HG03354 (cell line): Measurements from ENCODE around the gene CHRD.

ENCODE experiments used
- ATAC-seq: cut with Tn5 transposase; IDR thresholded peaks from one replicate; pipeline ENCODE4 v1.9.1; 2021; ENCODE audit warnings: mild to moderate bottlenecking; ENCODE audit not compliant: unreplicated experiment, poor library complexity, severe bottlenecking

CHRD gene

DNA sequence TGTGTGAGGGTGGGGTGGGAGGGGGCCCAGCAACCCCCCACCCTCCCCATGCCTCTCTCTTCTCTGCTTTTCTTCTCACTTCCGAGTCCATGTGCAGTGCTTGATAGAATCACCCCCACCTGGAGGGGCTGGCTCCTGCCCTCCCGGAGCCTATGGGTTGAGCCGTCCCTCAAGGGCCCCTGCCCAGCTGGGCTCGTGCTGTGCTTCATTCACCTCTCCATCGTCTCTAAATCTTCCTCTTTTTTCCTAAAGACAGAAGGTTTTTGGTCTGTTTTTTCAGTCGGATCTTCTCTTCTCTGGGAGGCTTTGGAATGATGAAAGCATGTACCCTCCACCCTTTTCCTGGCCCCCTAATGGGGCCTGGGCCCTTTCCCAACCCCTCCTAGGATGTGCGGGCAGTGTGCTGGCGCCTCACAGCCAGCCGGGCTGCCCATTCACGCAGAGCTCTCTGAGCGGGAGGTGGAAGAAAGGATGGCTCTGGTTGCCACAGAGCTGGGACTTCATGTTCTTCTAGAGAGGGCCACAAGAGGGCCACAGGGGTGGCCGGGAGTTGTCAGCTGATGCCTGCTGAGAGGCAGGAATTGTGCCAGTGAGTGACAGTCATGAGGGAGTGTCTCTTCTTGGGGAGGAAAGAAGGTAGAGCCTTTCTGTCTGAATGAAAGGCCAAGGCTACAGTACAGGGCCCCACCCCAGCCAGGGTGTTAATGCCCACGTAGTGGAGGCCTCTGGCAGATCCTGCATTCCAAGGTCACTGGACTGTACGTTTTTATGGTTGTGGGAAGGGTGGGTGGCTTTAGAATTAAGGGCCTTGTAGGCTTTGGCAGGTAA is 34.3 kb upstream of the CHRD start:
- no peak for ATAC-seq

DNA sequence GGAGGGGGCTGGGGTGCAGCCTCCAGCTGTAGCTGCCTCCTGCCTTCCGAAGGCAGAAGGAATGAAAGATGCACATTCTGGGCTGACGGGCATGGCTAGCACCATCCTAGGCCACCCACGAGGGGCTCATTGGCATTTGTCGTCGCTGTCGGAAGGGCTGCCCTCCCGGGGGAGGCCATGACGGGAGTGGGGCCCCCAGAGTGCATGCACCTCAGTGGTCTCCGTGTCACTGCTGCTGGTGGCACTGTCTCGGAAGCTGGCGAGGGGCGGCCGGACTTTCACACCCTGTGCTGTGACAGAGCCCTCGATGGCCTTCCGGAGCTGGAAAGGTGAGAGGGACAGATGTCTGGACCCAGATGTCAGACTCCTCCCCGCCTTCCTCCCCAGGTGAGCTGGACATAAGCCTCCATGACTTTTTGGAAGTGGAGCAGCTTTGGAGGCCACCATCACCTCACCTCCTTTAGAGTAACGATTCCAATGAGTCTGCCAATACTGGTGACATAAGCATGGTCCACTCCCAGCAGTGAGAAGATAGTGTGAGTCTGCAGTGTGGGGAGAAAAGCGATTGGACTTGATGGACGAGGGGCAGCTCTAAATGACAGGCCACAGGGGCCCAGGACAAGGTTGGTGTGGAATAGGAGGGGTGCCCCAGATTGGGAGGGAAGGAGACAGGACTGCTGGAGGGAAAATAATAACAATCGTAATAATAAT is 33.2 kb upstream of the CHRD start:
- no peak for ATAC-seq

DNA sequence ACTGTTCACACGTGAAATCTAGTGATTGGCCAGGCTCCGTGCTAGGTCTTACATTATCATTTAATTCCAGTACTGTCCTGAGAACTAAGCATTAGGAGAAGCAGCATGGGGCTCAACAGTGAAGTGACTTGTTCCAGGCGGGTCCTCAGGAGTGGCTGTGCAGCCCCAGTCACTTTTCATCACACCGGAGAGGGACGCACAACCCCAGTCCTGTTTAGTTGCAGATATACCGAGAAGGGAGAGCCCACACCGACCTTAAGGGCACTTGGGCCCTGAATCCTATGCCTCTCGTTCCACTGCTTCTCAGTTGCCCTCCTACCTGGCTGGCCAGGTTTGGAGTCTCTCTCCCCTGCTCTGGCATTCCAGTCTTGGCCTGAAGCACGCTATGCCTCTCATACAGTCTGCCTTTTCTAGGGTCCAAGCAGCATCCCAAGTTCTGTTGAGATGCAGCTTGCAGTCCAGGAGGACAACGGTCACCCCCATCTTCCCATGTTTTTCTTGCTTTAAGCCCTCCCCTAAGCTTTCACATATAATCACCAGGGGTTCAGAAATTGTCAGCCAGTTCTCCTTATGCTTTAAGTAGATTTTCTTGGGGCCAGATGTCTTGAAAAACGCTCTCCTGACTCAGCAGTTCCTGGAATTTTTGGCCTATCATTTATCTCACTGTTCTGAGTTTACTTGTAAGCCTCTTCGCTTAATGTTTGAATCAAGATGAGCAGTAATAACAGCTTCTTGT is 32.4 kb upstream of the CHRD start:
- ATAC-seq = no peak

- ATAC-seq = no peak
Measured at GRCh38 chr3:184348057-184348382, 31.8 kb upstream of the CHRD start.

DNA sequence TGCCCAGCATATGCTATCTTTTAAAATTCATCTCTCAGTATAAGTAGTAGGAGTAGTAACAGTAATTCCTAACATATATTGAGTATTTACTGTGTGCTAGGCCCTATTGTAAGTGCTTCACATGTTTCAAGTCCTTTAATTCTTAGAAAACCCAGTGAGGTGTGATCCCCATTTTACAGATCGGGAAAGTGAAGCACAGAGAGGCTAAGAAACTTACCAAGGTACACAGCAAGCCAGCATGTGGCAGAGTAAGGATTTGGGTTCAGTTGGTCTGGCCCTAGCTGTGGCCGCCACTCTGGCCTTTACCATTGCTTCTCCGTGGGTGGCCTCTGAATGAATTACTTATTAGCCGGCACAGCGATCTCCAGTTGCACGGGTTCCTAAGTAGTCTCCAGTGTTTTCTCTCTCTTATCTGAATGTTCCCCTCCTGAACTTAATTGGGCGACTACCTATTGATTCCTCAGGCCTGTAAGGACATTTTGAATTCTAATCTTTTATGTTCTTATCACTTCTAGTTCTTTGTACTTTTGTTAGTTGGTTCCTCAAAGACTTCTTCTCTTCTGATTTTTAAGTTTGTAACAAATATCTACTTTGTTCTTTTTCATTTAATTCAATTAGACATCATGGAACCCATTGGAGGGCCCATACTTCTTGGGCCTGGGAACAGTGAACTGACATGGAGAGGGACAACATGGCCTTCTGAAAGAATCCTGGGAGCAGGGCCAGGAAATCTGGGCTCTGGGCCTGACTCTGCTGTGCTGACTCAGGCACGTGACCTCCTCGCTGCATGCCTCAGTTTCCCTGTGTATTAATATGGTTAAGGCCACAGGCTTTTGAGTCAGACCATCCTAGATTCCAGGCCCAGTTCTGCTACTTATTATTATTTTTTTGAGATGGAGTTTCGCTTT is 30.0 kb upstream of the CHRD start:
- no peak for ATAC-seq

DNA sequence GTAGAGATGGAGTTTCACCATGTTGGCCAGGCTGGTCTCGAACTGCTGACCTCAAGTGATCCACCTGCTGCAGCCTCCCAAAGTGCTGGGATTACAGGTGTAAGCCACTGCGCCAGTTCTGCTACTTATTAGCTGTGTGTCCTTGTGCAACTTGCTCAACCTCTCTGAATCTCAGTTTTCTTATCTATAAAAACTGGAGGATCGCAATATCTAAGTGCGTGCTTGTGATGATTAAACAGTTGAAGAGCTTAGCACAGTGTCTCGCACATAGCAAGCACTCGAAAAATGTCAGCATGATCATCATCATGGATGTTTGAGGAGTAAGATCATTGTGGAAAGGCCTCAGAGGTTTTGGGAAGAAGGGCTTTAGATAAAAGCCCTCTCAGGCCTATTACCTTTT is 29.2 kb upstream of the CHRD start:
- ATAC-seq = no peak

GRCh38 chr3:184351511-184352148 is 28.2 kb upstream of the CHRD start:
- no peak for ATAC-seq

DNA sequence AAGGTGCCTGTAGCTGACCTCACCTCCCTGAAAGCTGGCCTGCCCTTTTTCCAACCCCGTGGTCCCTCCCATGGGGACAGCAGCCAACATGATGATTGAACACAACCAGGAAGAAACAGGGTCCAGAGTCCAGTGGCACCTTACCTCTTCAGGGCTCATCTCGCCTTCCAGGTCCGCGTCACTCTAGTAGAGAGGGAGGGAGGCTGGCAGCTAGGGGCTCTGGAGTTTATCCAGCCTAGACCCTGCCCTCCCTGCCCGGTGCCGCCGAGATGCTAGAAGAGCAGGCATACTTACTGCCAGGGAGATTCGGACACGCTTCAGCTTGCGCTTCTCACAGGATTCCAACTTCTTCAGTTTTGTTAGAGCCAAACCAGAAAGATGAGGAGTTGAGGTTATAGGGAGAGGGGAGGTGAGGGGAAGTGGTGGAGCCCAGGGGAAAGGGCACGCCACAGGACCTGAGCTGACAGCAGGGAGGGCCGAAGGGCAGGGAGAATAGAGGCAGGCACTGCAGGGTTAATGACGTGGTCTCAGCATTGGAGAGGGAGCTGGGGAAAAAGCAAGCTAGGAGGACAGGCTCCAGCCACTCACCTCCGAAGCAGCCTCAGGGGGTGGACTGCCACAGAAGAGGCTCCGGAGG is 27.6 kb upstream of the CHRD start:
- no peak for ATAC-seq

- ATAC-seq = no peak
Measured at GRCh38 chr3:184352897-184353545, 26.8 kb upstream of the CHRD start.

GRCh38 chr3:184353546-184353941 is 26.3 kb upstream of the CHRD start:
- ATAC-seq = no peak

DNA sequence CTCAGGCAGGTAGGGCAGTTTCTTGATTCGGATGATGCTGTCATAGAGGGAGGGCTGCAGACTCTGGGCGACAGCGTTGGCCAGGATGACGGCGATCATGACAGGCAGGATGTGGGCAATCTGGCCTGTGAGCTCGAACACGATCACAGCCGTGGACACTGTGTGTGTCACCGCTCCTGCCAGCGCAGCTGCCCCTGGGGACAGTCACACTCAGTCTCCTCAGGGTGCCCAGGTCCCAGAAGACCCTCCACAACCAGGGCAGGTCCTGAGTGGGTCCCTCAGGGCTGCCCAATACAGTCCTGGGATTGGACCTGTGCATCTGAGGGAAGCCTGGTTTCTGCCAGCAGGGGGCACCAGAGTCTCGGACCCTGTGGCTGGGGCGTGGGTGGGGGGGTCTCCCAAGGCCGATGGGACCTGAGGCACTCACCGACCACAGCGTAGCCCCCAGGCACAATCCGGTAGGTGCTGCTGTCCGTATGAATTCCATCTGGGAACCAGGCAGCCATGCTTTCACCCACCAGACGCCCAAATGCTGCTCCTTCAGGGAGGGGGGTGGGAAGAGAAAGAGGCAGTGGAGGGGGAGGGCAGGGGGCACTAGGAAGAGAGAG is 25.6 kb upstream of the CHRD start:
- peak; percentile 57 for ATAC-seq

DNA sequence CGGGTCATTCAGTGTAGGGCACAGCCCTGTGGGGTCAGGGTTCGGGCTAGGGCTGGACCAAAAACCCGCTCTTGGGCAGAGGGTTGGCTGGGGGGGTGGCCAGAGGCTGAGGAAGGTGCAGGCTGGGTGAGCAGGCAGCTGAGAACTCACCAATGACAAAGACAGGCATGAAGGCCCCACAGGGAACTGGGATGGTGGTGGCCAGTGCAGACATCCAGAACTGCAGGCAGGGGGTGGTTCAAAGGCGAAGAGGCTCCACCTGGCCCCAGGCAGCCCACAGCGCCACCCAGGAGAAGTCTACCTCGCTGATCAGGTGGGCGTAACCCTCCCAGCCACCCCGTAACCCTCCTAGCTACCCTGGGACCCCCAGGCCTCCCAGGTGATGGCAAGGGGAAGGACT is 25.1 kb upstream of the CHRD start:
- no peak for ATAC-seq

- ATAC-seq = no peak
Measured at GRCh38 chr3:184355261-184356040, 24.4 kb upstream of the CHRD start.

- ATAC-seq = no peak
Measured at GRCh38 chr3:184357248-184358123, 22.4 kb upstream of the CHRD start.

GRCh38 chr3:184358124-184358767 is 21.6 kb upstream of the CHRD start:
- ATAC-seq = no peak

DNA sequence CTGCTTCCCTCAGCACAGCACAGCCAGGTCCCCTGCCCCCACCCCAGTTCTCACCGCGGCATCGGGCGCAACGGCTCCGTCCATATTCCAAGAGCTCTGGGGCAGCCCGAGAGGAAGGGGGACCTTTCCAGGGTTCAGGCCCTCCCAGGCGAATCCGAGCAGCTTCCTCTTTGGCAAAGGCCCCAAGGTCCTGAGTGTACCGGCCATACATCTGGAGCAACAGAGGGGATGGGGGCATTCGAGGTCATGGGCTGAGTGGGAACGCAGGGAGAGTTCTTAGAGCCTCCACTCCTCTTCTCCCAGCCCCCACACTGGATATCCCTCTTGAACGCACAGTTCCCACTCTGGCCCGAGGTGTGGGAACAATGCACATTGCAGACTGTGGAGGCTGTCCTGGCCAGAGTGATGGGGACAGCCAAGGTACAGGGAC is 20.9 kb upstream of the CHRD start:
- no peak for ATAC-seq
